A549 (cell line): Measurements from ENCODE around the gene IPO5. TPM values are rescaled to one million over a fixed set of nuclear protein-coding genes. Genes with fewer than 3 reads are reported as not detected.

ENCODE experiments used
- ATAC-seq, 2 experiments: fragments of 200-7000 bp in 1 of 2; fragments of >200 bp in 1 of 2; cut with Nextera tagmentation in 1 of 2; cut with Tn5 transposase in 1 of 2; 3 replicates each; pipeline versions ENCODE4 v1.8.0 to v1.9.1; 2018 to 2020; ENCODE audit warnings: mild to moderate bottlenecking in 1 of 2, moderate library complexity in 1 of 2
- CTCF ChIA-PET: fragments of 300-600 bp; sonication (Branson Sonifier 250); formaldehyde crosslinking; extraction: SDS; loops from one replicate; lab custom pipeline; 2021; ENCODE audit warnings: antibody characterized with exemption, inconsistent platforms; lab: Yijun Ruan, JAX
- POLR2A ChIA-PET: fragments of 350-600 bp; formaldehyde crosslinking; extraction: SDS; loops from one replicate; lab custom pipeline; 2021; ENCODE audit warnings: antibody characterized with exemption, inconsistent platforms; lab: Yijun Ruan, JAX
- DNase-seq, 2 experiments: peaks; one replicate each; pipeline versions ENCODE4 v3.0.0 to v3.0.0-alpha.2; 2011 to 2016; ENCODE audit warnings: low read depth in 1 of 2, low spot score in 1 of 2
- FAIRE-seq: peaks from 2 replicates; lab custom pipeline; 2011; peaks lifted over from hg19 to GRCh38; lab: Jason Lieb, UNC
- H3K27ac ChIP-seq, 2 experiments: fragments of >200 bp; sonication (Bioruptor Twin); formaldehyde crosslinking; 3 replicates each; pipeline ENCODE4 v1.5.1; 2016 to 2017
- H3K4me1 ChIP-seq: fragments of >200 bp; sonication (Bioruptor Twin); formaldehyde crosslinking; 3 replicates; pipeline ENCODE4 v1.6.1; 2016
- H3K4me2 ChIP-seq: fragments of >200 bp; sonication (Bioruptor Twin); formaldehyde crosslinking; 3 replicates; pipeline ENCODE4 v1.6.1; 2016
- H3K4me3 ChIP-seq: fragments of >200 bp; sonication (Bioruptor Twin); formaldehyde crosslinking; 3 replicates; pipeline ENCODE4 v1.5.1; 2016
- H3K9me3 ChIP-seq: fragments of >200 bp; sonication (Bioruptor Twin); formaldehyde crosslinking; 3 replicates; pipeline ENCODE4 v1.6.1; 2016
- ATOH8 ChIP-seq: fragments of 250-450 bp; sonication (Bioruptor Pico); IDR thresholded peaks from 2 replicates; pipeline ENCODE4 v1.5.0; 2020; ENCODE audit warnings: low read depth, mild to moderate bottlenecking, moderate library complexity
- CBX2 ChIP-seq: fragments of 200-600 bp; sonication (generic); IDR thresholded peaks from 2 replicates; pipeline ENCODE4 v1.6.1; 2016; ENCODE audit warnings: low read depth, mild to moderate bottlenecking, borderline replicate concordance
- CBX8 ChIP-seq: fragments of 200-600 bp; sonication (generic); IDR thresholded peaks from 2 replicates; pipeline ENCODE4 v1.6.1; 2016
- CEBPB ChIP-seq, 2 experiments: fragments of >200 bp in 1 of 2; sonication (Bioruptor Twin) in 1 of 2; formaldehyde crosslinking in 1 of 2; IDR thresholded peaks; 2 replicates each; pipeline ENCODE4 v1.6.1; 2012 to 2016
- CTCF ChIP-seq: fragments of >200 bp; sonication (Bioruptor Twin); formaldehyde crosslinking; IDR thresholded peaks from 3 replicates; pipeline ENCODE4 v1.5.1; 2016
- E2F6 ChIP-seq: IDR thresholded peaks from 2 replicates; pipeline ENCODE4 v1.6.1; 2012; ENCODE audit warnings: low read depth, borderline replicate concordance
- EP300 ChIP-seq, 2 experiments: fragments of >200 bp; sonication (Bioruptor Twin); formaldehyde crosslinking; IDR thresholded peaks; 2 replicates in 1 of 2; 3 replicates in 1 of 2; pipeline ENCODE4 v1.6.1; 2016 to 2017
- GATA3 ChIP-seq: IDR thresholded peaks from 2 replicates; pipeline ENCODE4 v1.6.1; 2012; ENCODE audit warnings: borderline replicate concordance
- HEYL ChIP-seq: fragments of 250-450 bp; sonication (Bioruptor Pico); IDR thresholded peaks from 2 replicates; pipeline ENCODE4 v1.8.0; 2021; ENCODE audit warnings: mild to moderate bottlenecking, moderate library complexity
- HOXB5 ChIP-seq: fragments of 250-450 bp; sonication (Bioruptor Pico); IDR thresholded peaks from 2 replicates; pipeline ENCODE4 v1.5.0; 2020; ENCODE audit warnings: mild to moderate bottlenecking, moderate library complexity
- JUNB ChIP-seq: fragments of >200 bp; sonication (Bioruptor Twin); formaldehyde crosslinking; IDR thresholded peaks from 2 replicates; pipeline ENCODE4 v1.6.1; 2016
- MAZ ChIP-seq: fragments of 150-350 bp; IDR thresholded peaks from 2 replicates; pipeline ENCODE4 v1.6.1; 2014; ENCODE audit warnings: antibody characterized with exemption, low read depth, low read length, borderline replicate concordance
- NPAS2 ChIP-seq: fragments of 250-450 bp; sonication (Bioruptor Pico); IDR thresholded peaks from 2 replicates; pipeline ENCODE4 v1.8.0; 2022; ENCODE audit warnings: mild to moderate bottlenecking, moderate library complexity, borderline replicate concordance
- POLR2A ChIP-seq: IDR thresholded peaks from 2 replicates; pipeline ENCODE4 v1.6.1; 2012; ENCODE audit warnings: mild to moderate bottlenecking, low read length
- RARB ChIP-seq: fragments of 250-450 bp; sonication (Bioruptor Pico); IDR thresholded peaks from 2 replicates; pipeline ENCODE4 v1.8.0; 2021; ENCODE audit warnings: mild to moderate bottlenecking, moderate library complexity
- RNF2 ChIP-seq: fragments of 200-600 bp; sonication (generic); IDR thresholded peaks from 2 replicates; pipeline ENCODE4 v1.6.1; 2016; ENCODE audit warnings: low read depth, mild to moderate bottlenecking, antibody characterized with exemption, moderate library complexity, borderline replicate concordance
- SREBF2 ChIP-seq: fragments of 450-650 bp; IDR thresholded peaks from 2 replicates; pipeline ENCODE4 v1.6.1; 2014; ENCODE audit warnings: mild to moderate bottlenecking, moderate library complexity
- ZC3H11A ChIP-seq: fragments of 450-650 bp; IDR thresholded peaks from 2 replicates; pipeline ENCODE4 v1.6.1; 2014; ENCODE audit warnings: antibody characterized with exemption, mild to moderate bottlenecking
- ZSCAN20 ChIP-seq: fragments of 250-450 bp; sonication (Bioruptor Pico); IDR thresholded peaks from 2 replicates; pipeline ENCODE4 v1.8.0; 2022; ENCODE audit warnings: mild to moderate bottlenecking, moderate library complexity
- WGBS: methylation state at CpG from one replicate; pipeline ENCODE4 v1.1.6; 2017; ENCODE audit errors: missing lambda C conversion rate; 5-methylcytosine and 5-hydroxymethylcytosine counted together
- polyA plus RNA-seq, 4 experiments: library from polyadenylated mRNA; depleted of rRNA in 3 of 4; stranded (reverse); fragments of >200 nt; fragmentation: RNase III in 1 of 4; extraction: RNeasy Plus Mini Kit Qiagen cat#74134 plus additional on column Dnase treatment in 1 of 4; gene quantifications; 2 replicates in 3 of 4; 3 replicates in 1 of 4; pipeline ENCODE4 v1.2.3, GENCODE V29; 2011 to 2017
- TF ChIP-seq, protein P1 (sequence below): IDR thresholded peaks from 2 replicates; pipeline ENCODE4 v1.6.1; 2012
- TF ChIP-seq, protein P2 (sequence below): fragments of 200-600 bp; sonication (generic); IDR thresholded peaks from 2 replicates; pipeline ENCODE4 v1.6.1; 2016; ENCODE audit warnings: antibody characterized with exemption, mild to moderate bottlenecking, moderate library complexity
- TF ChIP-seq, protein P3 (sequence below): fragments of 450-650 bp; IDR thresholded peaks from 2 replicates; pipeline ENCODE4 v1.6.1; 2014; ENCODE audit warnings: antibody characterized with exemption

The IPO5 gene
- polyA plus RNA-seq, 2 of the 4 experiments (the other 2 are of a cell fraction): 98.4 to 166 TPM

- DNase-seq: no peak
- Histone ChIP-seq H3K4me1 (peaks cover 29% of the 10 kb centered on the region), H3K9me3 (no peaks in the 10 kb centered on the region), H3K4me3 (no peak overlapping the region), H3K4me2 (no peak overlapping the region), H3K27ac (no peak overlapping the region)
- ChIA-PET POLR2A (no interaction called here), CTCF (no interaction called here)
- no peak for TF ChIP-seq JUNB
- TF ChIP-seq HOXB5: no peak
- TF ChIP-seq E2F6: no peak
- no peak for TF ChIP-seq MAZ
- no peak for TF ChIP-seq EP300 (IDR thresholded peaks at IDR 0.05)
- no peak for TF ChIP-seq ZSCAN20
- TF ChIP-seq RARB: no peak
- TF ChIP-seq, protein P1, sequence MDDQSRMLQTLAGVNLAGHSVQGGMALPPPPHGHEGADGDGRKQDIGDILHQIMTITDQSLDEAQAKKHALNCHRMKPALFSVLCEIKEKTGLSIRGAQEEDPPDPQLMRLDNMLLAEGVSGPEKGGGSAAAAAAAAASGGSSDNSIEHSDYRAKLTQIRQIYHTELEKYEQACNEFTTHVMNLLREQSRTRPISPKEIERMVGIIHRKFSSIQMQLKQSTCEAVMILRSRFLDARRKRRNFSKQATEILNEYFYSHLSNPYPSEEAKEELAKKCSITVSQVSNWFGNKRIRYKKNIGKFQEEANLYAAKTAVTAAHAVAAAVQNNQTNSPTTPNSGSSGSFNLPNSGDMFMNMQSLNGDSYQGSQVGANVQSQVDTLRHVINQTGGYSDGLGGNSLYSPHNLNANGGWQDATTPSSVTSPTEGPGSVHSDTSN: no peak
- TF ChIP-seq GATA3: no peak
- no peak for TF ChIP-seq SREBF2
- TF ChIP-seq, protein P2, sequence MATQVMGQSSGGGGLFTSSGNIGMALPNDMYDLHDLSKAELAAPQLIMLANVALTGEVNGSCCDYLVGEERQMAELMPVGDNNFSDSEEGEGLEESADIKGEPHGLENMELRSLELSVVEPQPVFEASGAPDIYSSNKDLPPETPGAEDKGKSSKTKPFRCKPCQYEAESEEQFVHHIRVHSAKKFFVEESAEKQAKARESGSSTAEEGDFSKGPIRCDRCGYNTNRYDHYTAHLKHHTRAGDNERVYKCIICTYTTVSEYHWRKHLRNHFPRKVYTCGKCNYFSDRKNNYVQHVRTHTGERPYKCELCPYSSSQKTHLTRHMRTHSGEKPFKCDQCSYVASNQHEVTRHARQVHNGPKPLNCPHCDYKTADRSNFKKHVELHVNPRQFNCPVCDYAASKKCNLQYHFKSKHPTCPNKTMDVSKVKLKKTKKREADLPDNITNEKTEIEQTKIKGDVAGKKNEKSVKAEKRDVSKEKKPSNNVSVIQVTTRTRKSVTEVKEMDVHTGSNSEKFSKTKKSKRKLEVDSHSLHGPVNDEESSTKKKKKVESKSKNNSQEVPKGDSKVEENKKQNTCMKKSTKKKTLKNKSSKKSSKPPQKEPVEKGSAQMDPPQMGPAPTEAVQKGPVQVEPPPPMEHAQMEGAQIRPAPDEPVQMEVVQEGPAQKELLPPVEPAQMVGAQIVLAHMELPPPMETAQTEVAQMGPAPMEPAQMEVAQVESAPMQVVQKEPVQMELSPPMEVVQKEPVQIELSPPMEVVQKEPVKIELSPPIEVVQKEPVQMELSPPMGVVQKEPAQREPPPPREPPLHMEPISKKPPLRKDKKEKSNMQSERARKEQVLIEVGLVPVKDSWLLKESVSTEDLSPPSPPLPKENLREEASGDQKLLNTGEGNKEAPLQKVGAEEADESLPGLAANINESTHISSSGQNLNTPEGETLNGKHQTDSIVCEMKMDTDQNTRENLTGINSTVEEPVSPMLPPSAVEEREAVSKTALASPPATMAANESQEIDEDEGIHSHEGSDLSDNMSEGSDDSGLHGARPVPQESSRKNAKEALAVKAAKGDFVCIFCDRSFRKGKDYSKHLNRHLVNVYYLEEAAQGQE: no peak
- TF ChIP-seq, protein P3, sequence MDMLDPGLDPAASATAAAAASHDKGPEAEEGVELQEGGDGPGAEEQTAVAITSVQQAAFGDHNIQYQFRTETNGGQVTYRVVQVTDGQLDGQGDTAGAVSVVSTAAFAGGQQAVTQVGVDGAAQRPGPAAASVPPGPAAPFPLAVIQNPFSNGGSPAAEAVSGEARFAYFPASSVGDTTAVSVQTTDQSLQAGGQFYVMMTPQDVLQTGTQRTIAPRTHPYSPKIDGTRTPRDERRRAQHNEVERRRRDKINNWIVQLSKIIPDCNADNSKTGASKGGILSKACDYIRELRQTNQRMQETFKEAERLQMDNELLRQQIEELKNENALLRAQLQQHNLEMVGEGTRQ: no peak
- TF ChIP-seq ATOH8 (CRISPR knock-in tag): no peak
- TF ChIP-seq RNF2: no peak
- TF ChIP-seq CBX8: no peak
- no peak for ATAC-seq
- no peak for FAIRE-seq
Observed at GRCh38 chr13:97982286-97982685, 28.8 kb downstream of the IPO5 start.

GRCh38 chr13:97986835-97987234 lies 33.4 kb downstream of the IPO5 start:
- POLR2A ChIA-PET: no interaction called here
- Histone ChIP-seq H3K9me3 (no peaks in the 10 kb centered on the region), H3K4me2 (no peak overlapping the region), H3K27ac (no peak overlapping the region), H3K4me3 (no peak overlapping the region), H3K4me1 (no peaks in the 10 kb centered on the region)
- no peak for TF ChIP-seq CEBPB (IDR thresholded peaks at IDR 0.05)
- CTCF ChIA-PET: interaction anchor here (1.2 to 1.3 kb wide), 3 partner anchors 9 to 140 kb away, joined by 3 read pairs; no protein-coding TSS in a partner anchor
- no peak for ATAC-seq
- FAIRE-seq: no peak
- 100% methylated on average over 2 of the region's 3 CpGs for WGBS
- no peak for DNase-seq

DNA sequence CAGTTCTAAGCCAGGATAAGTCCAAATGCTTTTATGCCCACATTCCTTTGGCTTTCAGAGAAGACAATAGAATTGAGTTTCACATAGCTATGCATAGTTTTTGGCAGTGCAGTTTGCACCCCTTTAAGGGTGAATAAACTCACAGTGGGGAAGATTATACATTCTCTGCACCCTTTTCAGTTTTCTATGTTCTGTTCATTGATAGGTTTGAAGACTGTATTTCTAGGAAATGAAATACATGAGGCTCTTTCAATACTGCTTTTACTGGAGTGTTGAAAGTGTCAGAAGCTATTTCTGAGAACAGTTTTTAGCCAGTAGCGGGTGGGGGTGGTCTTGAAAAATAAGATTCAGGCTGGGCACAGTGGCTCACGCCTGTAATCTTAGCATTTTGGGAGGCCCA lies 46.2 kb downstream of the IPO5 start:
- POLR2A ChIA-PET: no interaction called here
- DNase-seq (no peak), ATAC-seq (no peak), FAIRE-seq (no peak)
- H3K4me3 ChIP-seq: no peak overlapping the region
- no peak overlapping the region for H3K4me2 ChIP-seq
- H3K4me1 ChIP-seq: no peaks in the 10 kb centered on the region
- H3K27ac ChIP-seq: no peak overlapping the region
- CTCF ChIA-PET: no interaction called here
- H3K9me3 ChIP-seq: no peaks in the 10 kb centered on the region
- WGBS: 96% methylated on average over 2 of the region's 2 CpGs
- TF ChIP-seq CTCF: no peak
- no peak for TF ChIP-seq ZC3H11A
- no peak for TF ChIP-seq JUNB
- no peak for TF ChIP-seq HEYL
- no peak for TF ChIP-seq RNF2
- TF ChIP-seq, protein P2: no peak
- no peak for TF ChIP-seq NPAS2 (CRISPR knock-in tag)
- no peak for TF ChIP-seq MAZ
- TF ChIP-seq POLR2A: no peak
- TF ChIP-seq CBX2: no peak
